Osteoblast (primary cell): ENCODE data around the gene CNOT6. TPM values are rescaled to one million over a fixed set of nuclear protein-coding genes. Genes with fewer than 3 reads are reported as not detected.

Experiments used
- DNase-seq: peaks from one replicate; pipeline ENCODE4 v3.0.0; 2011; ENCODE audit warnings: low spot score, mixed read lengths; ENCODE audit not compliant: insufficient read length; ENCODE audit errors: missing footprints
- H2AFZ ChIP-seq: 2 replicates; pipeline ENCODE4 v1.6.0; 2011; ENCODE audit warnings: mild to moderate bottlenecking, low read length
- H3K27ac ChIP-seq: 2 replicates; pipeline ENCODE4 v1.5.1; 2011; ENCODE audit warnings: mild to moderate bottlenecking, low read depth, low read length, moderate library complexity
- H3K27me3 ChIP-seq: 2 replicates; pipeline ENCODE4 v1.6.0; 2012; ENCODE audit warnings: mild to moderate bottlenecking, control low read depth, inconsistent platforms, low read length, moderate library complexity; ENCODE audit not compliant: insufficient read depth
- H3K36me3 ChIP-seq: 2 replicates; pipeline ENCODE4 v1.5.1; 2011; ENCODE audit warnings: mild to moderate bottlenecking, low read length, control low read depth, moderate library complexity; ENCODE audit not compliant: insufficient read depth
- H3K4me1 ChIP-seq: 2 replicates; pipeline ENCODE4 v1.5.1; 2011; ENCODE audit warnings: mild to moderate bottlenecking, low read length, control low read depth, moderate library complexity; ENCODE audit not compliant: insufficient read depth
- H3K4me2 ChIP-seq: 2 replicates; pipeline ENCODE4 v1.6.0; 2011; ENCODE audit warnings: mild to moderate bottlenecking, low read length; ENCODE audit not compliant: insufficient read depth
- H3K4me3 ChIP-seq: fragments of 200-600 bp; sonication (generic); 3 replicates; pipeline ENCODE4 v1.5.1; 2012; ENCODE audit warnings: mild to moderate bottlenecking, low read length, inconsistent platforms; ENCODE audit not compliant: insufficient read depth
- H3K79me2 ChIP-seq: 2 replicates; pipeline ENCODE4 v1.6.0; 2012; ENCODE audit warnings: mild to moderate bottlenecking, low read length, control low read depth, inconsistent platforms; ENCODE audit not compliant: insufficient read depth
- H3K9me3 ChIP-seq: 2 replicates; pipeline ENCODE4 v1.5.1; 2011; ENCODE audit warnings: low read depth, low read length, control low read depth
- H4K20me1 ChIP-seq: 2 replicates; pipeline ENCODE4 v1.6.0; 2012; ENCODE audit warnings: mild to moderate bottlenecking, low read length, control low read depth; ENCODE audit not compliant: insufficient read depth
- CTCF ChIP-seq: IDR thresholded peaks from 2 replicates; pipeline ENCODE4 v1.5.1; 2011; ENCODE audit warnings: mild to moderate bottlenecking, low read depth, low read length, moderate library complexity; ENCODE audit errors: extremely low read depth
- small RNA-seq: library from RNA; depleted of rRNA; stranded (forward); fragments of <200 nt; gene quantifications from one replicate; pipeline ENCODE3, GENCODE V24; 2012
- total RNA-seq: library from RNA; depleted of rRNA; stranded (reverse); fragments of >200 nt; gene quantifications from 2 replicates; pipeline ENCODE4 v1.2.3, GENCODE V29; 2012

CNOT6 gene
- total RNA-seq, 1 donor: 8.3 TPM

DNA sequence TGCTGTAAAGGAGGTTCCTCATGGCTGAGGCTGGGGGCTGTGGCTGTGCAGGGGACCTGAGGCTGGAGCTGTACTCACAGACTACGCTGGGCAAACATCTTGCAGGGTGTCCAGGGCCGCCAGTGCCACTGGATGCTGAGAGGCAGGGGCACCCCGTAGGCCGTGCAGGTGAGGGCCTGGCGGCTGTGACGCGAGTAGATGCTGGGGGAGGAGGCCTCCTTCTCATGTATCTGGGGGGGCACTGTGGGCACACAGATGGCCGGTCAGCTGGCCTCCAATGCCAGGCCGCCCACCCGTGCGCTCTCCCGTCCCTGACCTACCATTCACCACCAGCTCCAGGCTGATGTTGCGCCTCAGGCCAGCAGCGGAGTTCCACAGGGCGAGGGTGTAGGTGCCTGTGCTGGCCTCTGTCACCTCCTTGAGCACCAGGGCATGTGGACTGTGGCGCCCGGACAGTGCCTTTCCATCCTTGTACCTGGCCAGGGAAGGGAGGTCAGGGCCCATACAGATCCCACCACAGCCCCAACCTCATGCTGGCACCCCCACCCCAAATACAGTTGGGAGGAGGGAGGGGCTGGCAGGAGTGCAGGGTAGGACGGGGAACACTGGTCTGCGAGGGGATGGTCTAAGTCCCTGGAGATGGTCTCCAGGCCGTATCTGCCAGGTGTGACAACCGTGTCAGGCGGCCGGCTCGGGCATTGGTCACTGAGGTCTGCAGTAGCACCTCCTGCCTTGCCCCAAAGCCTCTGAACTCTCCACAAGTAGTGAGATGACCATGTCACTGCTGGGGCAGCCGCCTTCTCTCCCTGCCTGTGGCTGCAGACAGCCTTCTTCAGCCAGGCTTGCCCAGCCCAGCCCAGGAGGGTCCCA is 131.8 kb downstream of the CNOT6 start:
- no peaks in the 10 kb centered on the region for H3K9me3 ChIP-seq
- no peaks in the 10 kb centered on the region for H3K79me2 ChIP-seq
- no peaks in the 10 kb centered on the region for H3K27me3 ChIP-seq
- H3K4me3 ChIP-seq: no peak overlapping the region
- H3K27ac ChIP-seq: no peak overlapping the region
- no peak for TF ChIP-seq CTCF
- no peak overlapping the region for H3K4me2 ChIP-seq
- H4K20me1 ChIP-seq: no peaks in the 10 kb centered on the region
- no peaks in the 10 kb centered on the region for H3K4me1 ChIP-seq
- no peaks in the 10 kb centered on the region for H3K36me3 ChIP-seq
- no peak for DNase-seq
- H2AFZ ChIP-seq: no peak overlapping the region

- H3K27me3 ChIP-seq: no peaks in the 10 kb centered on the region
Observed at GRCh38 chr5:180626661-180627385, 132.6 kb downstream of the CNOT6 start.

GRCh38 chr5:180627386-180628120 is 133.4 kb downstream of the CNOT6 start:
- Histone ChIP-seq H3K27me3 (no peaks in the 10 kb centered on the region), H4K20me1 (no peaks in the 10 kb centered on the region), H3K36me3 (no peaks in the 10 kb centered on the region), H3K4me2 (no peak overlapping the region), H3K79me2 (no peaks in the 10 kb centered on the region), H3K9me3 (no peaks in the 10 kb centered on the region), H3K27ac (no peak overlapping the region), H2AFZ (no peak overlapping the region), H3K4me1 (no peaks in the 10 kb centered on the region), H3K4me3 (no peak overlapping the region)
- no peak for DNase-seq
- TF ChIP-seq CTCF: no peak

More at GRCh38 chr5:180626661-180627385, 132.6 kb downstream of the CNOT6 start:
- Histone ChIP-seq H3K9me3 (no peaks in the 10 kb centered on the region), H3K36me3 (no peaks in the 10 kb centered on the region), H3K4me2 (no peak overlapping the region), H3K4me1 (no peaks in the 10 kb centered on the region), H3K4me3 (no peak overlapping the region), H4K20me1 (no peaks in the 10 kb centered on the region), H3K27ac (no peak overlapping the region), H2AFZ (no peak overlapping the region), H3K79me2 (no peaks in the 10 kb centered on the region)
- TF ChIP-seq CTCF: no peak
- no peak for DNase-seq

Small RNAs within 50 kb of the gene (small RNA-seq; reads per million reads assigned to genes)
- not detected for gene RNU6-525P

Other genes starting within 250 kb of the CNOT6 start
- 31.8 and 36.8 TPM in 2 replicates for gene MAPK9, start 202.3 kb upstream of the CNOT6 start, total RNA-seq
- 30.4 and 39.5 TPM in 2 replicates for gene GFPT2, start 141.0 kb upstream of the CNOT6 start, total RNA-seq
- gene SCGB3A1, start 97.1 kb downstream of the CNOT6 start, total RNA-seq: not detected in 2 replicates
- not detected in 2 replicates for gene FLT4, start 155.2 kb downstream of the CNOT6 start, total RNA-seq
- gene OR2Y1, start 245.7 kb downstream of the CNOT6 start, total RNA-seq: not detected in 2 replicates